ENCODE results near the gene TREML4. TPM values are rescaled to one million over a fixed set of nuclear protein-coding genes. Genes with fewer than 3 reads are reported as not detected.
"Not testable (repeated sequence)": the region's sequence is repeated elsewhere in the genome, so short reads cannot be mapped to it uniquely, and the experiment has no call there.

The TREML4 gene
- polyA plus RNA-seq, 2 donors, result not detected

DNA sequence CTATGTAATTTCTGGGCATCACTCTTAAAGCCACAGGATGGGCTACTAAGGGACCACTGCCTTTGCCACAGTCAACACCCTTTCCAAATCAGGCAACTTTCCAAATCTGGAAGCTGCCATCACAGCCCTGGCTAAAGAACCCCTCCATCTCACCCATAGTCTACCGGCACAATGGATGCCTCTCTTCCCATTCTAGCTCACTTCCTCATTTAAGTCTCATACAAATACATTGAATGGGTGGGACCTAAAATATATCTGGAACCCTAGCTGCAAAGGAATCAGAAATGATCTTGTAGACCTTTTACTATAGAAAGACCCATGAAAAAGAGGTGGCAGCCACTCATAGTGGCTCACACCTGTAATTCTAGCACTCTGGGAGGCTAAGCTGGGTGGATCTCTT is 3.3 kb upstream of the TREML4 start:
- Histone ChIP-seq H3K9me3 (ENCODE audit: control insufficient read depth in 2 of 2, insufficient read depth in 1 of 2, low read depth in 1 of 2, low read length in 1 of 2) (no peaks in the 10 kb centered on the region), H3K4me3 (ENCODE audit: low read depth in 1 of 2, low read length in 2 of 2) (no peak overlapping the region), H3K4me1 (ENCODE audit: control insufficient read depth in 2 of 2, insufficient read depth in 2 of 2, low read length in 1 of 2) (no peaks in the 10 kb centered on the region), H3K27ac (ENCODE audit: low read depth in 2 of 2, low read length in 1 of 2) (no peak overlapping the region), H3K27me3 (ENCODE audit: control insufficient read depth in 1 of 2, insufficient read depth in 2 of 2, low read length in 2 of 2) (no peaks in the 10 kb centered on the region), H3K36me3 (ENCODE audit: control insufficient read depth in 2 of 2, insufficient read depth in 2 of 2, low read length in 1 of 2) (no peaks in the 10 kb centered on the region)
- 83 to 89% methylated on average over 1 of the region's 1 CpG for WGBS, 2 donors

DNA sequence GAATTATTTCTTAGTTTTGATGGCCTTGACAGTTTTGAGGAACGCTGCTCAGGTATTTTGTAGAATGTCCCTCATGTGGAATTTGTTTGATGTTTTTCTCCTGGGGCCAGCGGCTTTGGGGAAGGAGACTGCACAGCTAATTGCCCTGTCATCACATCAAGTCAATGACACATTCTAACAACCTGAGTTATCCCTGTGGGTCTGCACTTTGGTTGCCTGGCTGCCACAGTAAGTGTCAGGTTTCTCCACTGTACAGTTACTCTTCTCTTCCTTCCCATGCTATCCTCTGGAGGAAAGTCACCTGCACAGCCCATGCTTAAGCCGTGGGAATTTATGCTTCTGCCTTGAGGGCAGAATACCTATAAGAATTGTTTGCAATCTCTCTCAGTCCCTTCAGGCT is 1.4 kb upstream of the TREML4 start:
- 47 to 54% methylated on average over 3 of the region's 3 CpGs for WGBS, 2 donors
- no peaks in the 10 kb centered on the region for H3K36me3 ChIP-seq (ENCODE audit: control insufficient read depth in 2 of 2, insufficient read depth in 2 of 2, low read length in 1 of 2)

DNA sequence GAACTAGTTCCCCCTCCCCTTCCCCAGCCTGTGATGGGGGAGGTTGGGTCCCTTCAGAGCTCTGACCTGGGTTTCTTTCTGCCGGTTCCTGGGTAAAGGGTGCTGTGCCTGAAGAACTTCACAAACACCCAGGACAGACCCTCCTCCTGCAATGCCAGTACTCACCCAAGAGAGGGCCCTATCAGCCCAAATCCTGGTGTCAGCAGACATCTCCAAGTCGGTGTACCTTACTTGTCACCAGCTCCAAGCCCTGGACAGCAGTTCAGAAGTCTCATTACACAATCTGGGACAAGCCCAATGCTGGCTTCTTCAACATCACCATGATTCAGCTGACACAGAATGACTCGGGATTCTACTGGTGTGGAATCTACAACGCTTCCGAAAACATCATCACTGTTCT is 467 bp downstream of the TREML4 start:
- H3K27me3 ChIP-seq (ENCODE audit: control insufficient read depth in 1 of 2, insufficient read depth in 2 of 2, low read length in 2 of 2), result no peaks in the 10 kb centered on the region
- whole genome bisulfite sequencing, 2 donors, result 47 to 48% methylated on average over 5 of the region's 5 CpGs
- no peaks in the 10 kb centered on the region for H3K9me3 ChIP-seq (ENCODE audit: control insufficient read depth in 2 of 2, insufficient read depth in 1 of 2, low read depth in 1 of 2, low read length in 1 of 2)
- H3K4me3 ChIP-seq (ENCODE audit: low read depth in 1 of 2, low read length in 2 of 2), result no peak overlapping the region
- no peaks in the 10 kb centered on the region for H3K36me3 ChIP-seq (ENCODE audit: control insufficient read depth in 2 of 2, insufficient read depth in 2 of 2, low read length in 1 of 2)
- H3K27ac ChIP-seq (ENCODE audit: low read depth in 2 of 2, low read length in 1 of 2), result no peak overlapping the region
- H3K4me1 ChIP-seq (ENCODE audit: control insufficient read depth in 2 of 2, insufficient read depth in 2 of 2, low read length in 1 of 2), result no peaks in the 10 kb centered on the region

More for the DNA sequence above, 1.4 kb upstream of the TREML4 start:
- Histone ChIP-seq H3K27ac (ENCODE audit: low read depth in 2 of 2, low read length in 1 of 2) (no peak overlapping the region), H3K4me3 (ENCODE audit: low read depth in 1 of 2, low read length in 2 of 2) (no peak overlapping the region), H3K27me3 (ENCODE audit: control insufficient read depth in 1 of 2, insufficient read depth in 2 of 2, low read length in 2 of 2) (no peaks in the 10 kb centered on the region), H3K4me1 (ENCODE audit: control insufficient read depth in 2 of 2, insufficient read depth in 2 of 2, low read length in 1 of 2) (no peaks in the 10 kb centered on the region), H3K9me3 (ENCODE audit: control insufficient read depth in 2 of 2, insufficient read depth in 1 of 2, low read depth in 1 of 2, low read length in 1 of 2) (no peaks in the 10 kb centered on the region)

DNA sequence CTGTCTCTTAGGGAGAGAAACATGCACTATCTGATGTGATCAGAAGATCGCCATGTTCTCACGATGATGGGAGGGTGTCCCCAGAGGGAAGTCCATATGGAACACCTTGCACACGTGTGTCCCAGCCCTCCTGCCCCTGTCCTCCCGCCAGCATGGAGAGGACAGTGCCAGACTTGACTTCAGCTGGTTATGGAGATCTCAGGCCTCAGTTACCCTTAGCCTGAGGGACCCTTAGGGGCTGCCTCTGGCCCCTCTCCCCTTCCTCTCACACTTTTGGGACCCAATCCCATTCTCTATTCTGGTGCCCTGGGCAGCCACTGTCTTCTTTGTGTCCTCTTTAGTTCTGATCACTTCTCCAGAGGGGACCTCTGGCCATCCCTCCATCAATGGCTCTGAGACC is 1.6 kb downstream of the TREML4 start:
- Histone ChIP-seq H3K9me3 (ENCODE audit: control insufficient read depth in 2 of 2, insufficient read depth in 1 of 2, low read depth in 1 of 2, low read length in 1 of 2) (no peaks in the 10 kb centered on the region), H3K4me1 (ENCODE audit: control insufficient read depth in 2 of 2, insufficient read depth in 2 of 2, low read length in 1 of 2) (no peaks in the 10 kb centered on the region), H3K27me3 (ENCODE audit: control insufficient read depth in 1 of 2, insufficient read depth in 2 of 2, low read length in 2 of 2) (no peaks in the 10 kb centered on the region), H3K27ac (ENCODE audit: low read depth in 2 of 2, low read length in 1 of 2) (no peak overlapping the region), H3K36me3 (ENCODE audit: control insufficient read depth in 2 of 2, insufficient read depth in 2 of 2, low read length in 1 of 2) (no peaks in the 10 kb centered on the region), H3K4me3 (ENCODE audit: low read depth in 1 of 2, low read length in 2 of 2) (no peak overlapping the region)
- 83 to 90% methylated on average over 4 of the region's 4 CpGs for WGBS, 2 donors

DNA sequence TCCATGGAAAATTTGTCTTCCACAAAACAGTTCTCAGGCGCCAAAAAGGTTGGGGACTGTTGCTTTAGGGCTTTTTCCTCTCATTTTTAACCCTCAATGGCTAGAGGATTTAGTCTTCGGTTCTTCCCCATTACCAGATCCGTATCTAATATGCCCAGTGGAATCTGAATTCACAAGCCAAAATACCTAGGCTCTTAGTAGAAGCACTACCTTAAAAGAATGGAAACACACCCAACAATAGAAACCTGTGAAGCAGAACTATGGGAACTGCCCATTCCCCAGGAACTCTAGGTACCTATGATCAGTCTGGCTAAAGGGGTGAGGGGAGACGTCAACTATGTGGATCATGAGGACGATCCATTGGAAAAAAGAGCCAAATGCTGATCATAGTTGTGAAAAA is 3.1 kb downstream of the TREML4 start:
- H3K27ac ChIP-seq (ENCODE audit: low read depth in 2 of 2, low read length in 1 of 2), result no peak overlapping the region

DNA sequence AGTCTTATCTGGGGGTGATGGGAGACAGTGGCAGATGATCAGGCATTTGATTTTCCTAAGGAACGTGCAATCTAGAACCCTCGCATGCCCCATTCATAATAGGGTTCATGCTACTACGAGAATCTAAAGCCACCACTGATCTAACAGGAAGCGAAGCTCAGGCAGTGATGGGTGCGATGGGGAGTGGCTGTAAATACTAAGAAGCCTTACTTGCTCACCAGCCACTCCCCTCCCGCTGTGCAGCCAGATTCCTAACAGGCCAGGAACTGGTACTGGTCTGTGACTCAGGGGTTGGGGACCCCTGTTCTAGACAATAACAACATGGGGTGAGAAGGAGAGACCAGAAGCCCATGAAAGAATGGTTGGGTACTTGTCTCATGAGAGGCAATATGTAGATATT is 4.5 kb downstream of the TREML4 start:
- H3K9me3 ChIP-seq (ENCODE audit: control insufficient read depth in 2 of 2, insufficient read depth in 1 of 2, low read depth in 1 of 2, low read length in 1 of 2), result no peaks in the 10 kb centered on the region
- H3K4me3 ChIP-seq (ENCODE audit: low read depth in 1 of 2, low read length in 2 of 2), result no peak overlapping the region
- H3K27ac ChIP-seq (ENCODE audit: low read depth in 2 of 2, low read length in 1 of 2), result no peak overlapping the region
- H3K4me1 ChIP-seq (ENCODE audit: control insufficient read depth in 2 of 2, insufficient read depth in 2 of 2, low read length in 1 of 2), result no peaks in the 10 kb centered on the region
- 81 to 84% methylated on average over 6 of the region's 6 CpGs for WGBS, 2 donors
- no peaks in the 10 kb centered on the region for H3K36me3 ChIP-seq (ENCODE audit: control insufficient read depth in 2 of 2, insufficient read depth in 2 of 2, low read length in 1 of 2)
- H3K27me3 ChIP-seq (ENCODE audit: control insufficient read depth in 1 of 2, insufficient read depth in 2 of 2, low read length in 2 of 2), result no peaks in the 10 kb centered on the region

More for the DNA sequence above, 3.1 kb downstream of the TREML4 start:
- H3K36me3 ChIP-seq (ENCODE audit: control insufficient read depth in 2 of 2, insufficient read depth in 2 of 2, low read length in 1 of 2), result no peaks in the 10 kb centered on the region
- H3K27me3 ChIP-seq (ENCODE audit: control insufficient read depth in 1 of 2, insufficient read depth in 2 of 2, low read length in 2 of 2), result no peaks in the 10 kb centered on the region
- no peak overlapping the region for H3K4me3 ChIP-seq (ENCODE audit: low read depth in 1 of 2, low read length in 2 of 2)
- no peaks in the 10 kb centered on the region for H3K4me1 ChIP-seq (ENCODE audit: control insufficient read depth in 2 of 2, insufficient read depth in 2 of 2, low read length in 1 of 2)
- no peaks in the 10 kb centered on the region for H3K9me3 ChIP-seq (ENCODE audit: control insufficient read depth in 2 of 2, insufficient read depth in 1 of 2, low read depth in 1 of 2, low read length in 1 of 2)
- 59 to 71% methylated on average over 5 of the region's 5 CpGs for WGBS, 2 donors

DNA sequence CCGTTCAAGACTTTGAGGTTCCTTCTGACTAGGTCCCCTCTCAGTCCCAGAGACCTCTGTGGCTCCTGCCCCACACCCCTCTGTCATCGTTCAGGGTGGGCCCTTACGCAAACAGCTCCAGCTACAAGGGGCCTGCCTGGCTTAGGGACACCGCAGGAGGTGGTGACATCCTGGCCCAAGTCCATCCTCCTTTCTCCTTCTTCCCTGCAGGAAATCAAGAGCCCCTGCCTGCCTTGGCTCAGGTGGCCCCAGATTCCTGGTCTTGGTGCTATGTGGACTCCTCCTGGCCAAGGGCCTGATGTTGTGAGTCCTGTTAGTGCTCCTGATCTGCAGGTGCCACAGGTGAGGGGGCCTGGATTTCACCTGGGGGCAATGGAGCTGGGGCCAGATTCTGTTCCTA is 8.1 kb downstream of the TREML4 start:
- H3K9me3 ChIP-seq (ENCODE audit: control insufficient read depth in 2 of 2, insufficient read depth in 1 of 2, low read depth in 1 of 2, low read length in 1 of 2), result no peaks in the 10 kb centered on the region
- H3K27ac ChIP-seq (ENCODE audit: low read depth in 2 of 2, low read length in 1 of 2), result no peak overlapping the region
- 82 to 88% methylated on average over 4 of the region's 4 CpGs for WGBS, 2 donors
- peaks cover 4 to 6% of the 10 kb centered on the region in 2 donors for H3K27me3 ChIP-seq (ENCODE audit: control insufficient read depth in 1 of 2, insufficient read depth in 2 of 2, low read length in 2 of 2)
- H3K4me3 ChIP-seq (ENCODE audit: low read depth in 1 of 2, low read length in 2 of 2), result no peak overlapping the region
- H3K36me3 ChIP-seq (ENCODE audit: control insufficient read depth in 2 of 2, insufficient read depth in 2 of 2, low read length in 1 of 2), result no peaks in the 10 kb centered on the region
- H3K4me1 ChIP-seq (ENCODE audit: control insufficient read depth in 2 of 2, insufficient read depth in 2 of 2, low read length in 1 of 2), result no peaks in the 10 kb centered on the region

DNA sequence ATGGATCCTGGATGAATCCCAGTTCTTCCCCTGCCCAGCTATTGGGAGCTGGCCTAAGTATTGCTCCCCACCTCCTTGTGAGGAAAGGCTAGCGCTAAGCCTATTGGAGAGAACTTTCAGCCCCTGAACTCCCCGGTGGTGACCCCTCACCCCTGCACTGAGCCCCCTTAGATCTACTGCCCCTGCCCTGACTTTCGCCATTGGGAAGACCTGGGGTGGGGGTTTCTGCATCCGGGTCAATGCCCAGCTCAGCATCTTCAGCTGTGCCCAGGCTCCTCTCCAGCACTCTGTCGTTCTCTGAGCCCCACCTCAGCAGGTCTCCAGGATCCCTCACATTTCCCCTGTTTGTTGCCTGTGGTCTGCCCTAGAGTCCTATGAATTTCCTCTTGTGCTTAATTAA is 9.0 kb downstream of the TREML4 start:
- Histone ChIP-seq H3K4me1 (ENCODE audit: control insufficient read depth in 2 of 2, insufficient read depth in 2 of 2, low read length in 1 of 2) (no peaks in the 10 kb centered on the region), H3K27me3 (ENCODE audit: control insufficient read depth in 1 of 2, insufficient read depth in 2 of 2, low read length in 2 of 2) (peaks cover 4 to 6% of the 10 kb centered on the region in 2 donors)
- WGBS, 2 donors, result 71 to 77% methylated on average over 5 of the region's 5 CpGs

DNA sequence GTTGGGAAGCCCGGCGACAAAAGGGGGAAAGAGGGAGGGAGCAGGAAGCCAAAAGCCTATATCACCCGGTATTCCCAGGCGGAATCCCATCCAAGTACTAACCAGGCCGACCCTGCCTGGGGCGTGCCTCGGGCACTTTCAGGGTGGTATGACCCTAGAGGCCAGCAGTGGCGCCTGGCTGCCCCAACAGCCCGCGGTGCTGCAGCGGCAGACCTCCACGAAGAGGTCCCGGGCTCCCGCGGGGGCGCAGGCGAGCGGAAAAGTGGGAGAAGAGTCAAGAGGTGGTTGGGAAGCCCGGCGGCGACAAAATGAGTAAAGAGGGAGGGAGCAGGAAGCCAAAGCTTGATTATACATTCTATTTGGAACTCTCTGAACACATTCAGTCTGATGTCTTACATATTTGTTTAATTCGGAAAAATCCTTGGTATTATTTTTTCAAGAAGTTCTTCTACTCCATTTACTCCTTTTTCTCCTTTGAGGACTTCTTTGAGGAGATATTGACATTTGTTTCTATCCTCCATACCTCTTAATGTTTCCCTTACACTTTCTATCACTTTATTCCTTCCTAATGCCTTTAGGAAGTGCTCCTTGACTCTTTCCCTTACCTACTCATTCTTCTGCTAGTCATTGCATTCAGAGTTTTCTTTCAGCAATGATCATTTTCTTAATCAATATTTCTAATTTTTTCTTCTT is 11.5 kb downstream of the TREML4 start:
- peaks cover 0 to 6% of the 10 kb centered on the region in 2 donors for H3K9me3 ChIP-seq (ENCODE audit: control insufficient read depth in 2 of 2, insufficient read depth in 1 of 2, low read depth in 1 of 2, low read length in 1 of 2)
- no peaks in the 10 kb centered on the region for H3K36me3 ChIP-seq (ENCODE audit: control insufficient read depth in 2 of 2, insufficient read depth in 2 of 2, low read length in 1 of 2)
- no peak overlapping the region for H3K27ac ChIP-seq (ENCODE audit: low read depth in 2 of 2, low read length in 1 of 2)
- H3K4me3 ChIP-seq (ENCODE audit: low read depth in 1 of 2, low read length in 2 of 2), result no peak overlapping the region
- 13 to 14% methylated on average over 22 of the region's 22 CpGs for WGBS, 2 donors
- H3K27me3 ChIP-seq (ENCODE audit: control insufficient read depth in 1 of 2, insufficient read depth in 2 of 2, low read length in 2 of 2), result peaks cover 4 to 6% of the 10 kb centered on the region in 2 donors
- no peaks in the 10 kb centered on the region for H3K4me1 ChIP-seq (ENCODE audit: control insufficient read depth in 2 of 2, insufficient read depth in 2 of 2, low read length in 1 of 2)

More for the DNA sequence above, 9.0 kb downstream of the TREML4 start:
- H3K4me3 ChIP-seq (ENCODE audit: low read depth in 1 of 2, low read length in 2 of 2), result no peak overlapping the region
- H3K27ac ChIP-seq (ENCODE audit: low read depth in 2 of 2, low read length in 1 of 2), result no peak overlapping the region
- H3K9me3 ChIP-seq (ENCODE audit: control insufficient read depth in 2 of 2, insufficient read depth in 1 of 2, low read depth in 1 of 2, low read length in 1 of 2), result no peaks in the 10 kb centered on the region
- no peaks in the 10 kb centered on the region for H3K36me3 ChIP-seq (ENCODE audit: control insufficient read depth in 2 of 2, insufficient read depth in 2 of 2, low read length in 1 of 2)

DNA sequence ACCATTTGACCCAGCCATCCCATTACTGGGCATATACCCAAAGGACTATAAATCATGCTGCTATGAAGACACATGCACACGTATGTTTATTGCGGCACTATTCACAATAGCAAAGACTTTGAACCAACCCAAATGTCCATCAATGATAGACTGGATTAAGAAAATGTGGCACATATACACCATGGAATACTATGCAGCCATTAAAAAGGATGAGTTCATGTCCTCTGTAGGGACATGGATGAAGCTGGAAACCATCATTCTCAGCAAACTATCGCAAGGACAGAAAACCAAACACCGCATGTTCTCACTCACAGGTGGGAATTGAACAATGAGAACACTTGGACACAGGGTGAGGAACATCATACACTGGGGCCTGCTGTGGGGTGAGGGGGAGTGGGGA is 18.4 kb downstream of the TREML4 start:
- H3K36me3 ChIP-seq (ENCODE audit: control insufficient read depth in 2 of 2, insufficient read depth in 2 of 2, low read length in 1 of 2); H3K9me3 ChIP-seq (ENCODE audit: control insufficient read depth in 2 of 2, insufficient read depth in 1 of 2, low read depth in 1 of 2, low read length in 1 of 2); H3K4me1 ChIP-seq (ENCODE audit: control insufficient read depth in 2 of 2, insufficient read depth in 2 of 2, low read length in 1 of 2); H3K4me3 ChIP-seq (ENCODE audit: low read depth in 1 of 2, low read length in 2 of 2); H3K27ac ChIP-seq (ENCODE audit: low read depth in 2 of 2, low read length in 1 of 2); H3K27me3 ChIP-seq (ENCODE audit: control insufficient read depth in 1 of 2, insufficient read depth in 2 of 2, low read length in 2 of 2): not testable (repeated sequence)
- 87 to 98% methylated on average over 3 to 4 of the region's 4 CpGs for WGBS, 2 donors
